Nephron (organoid): ENCODE results near the gene WBP1L.
A peak's percentile ranks its signal among the peaks of the same experiment; 100 is the strongest.

Experiments used
- H3K27ac Mint-ChIP-seq, 3 experiments: 2 replicates each; pipeline ENCODE4 v1.8.0; 2020; ENCODE audit warnings: mixed read lengths in 3 of 3, mild to moderate bottlenecking in 2 of 3, moderate library complexity in 1 of 3
- H3K27me3 Mint-ChIP-seq: 2 replicates; pipeline ENCODE4 v1.8.0; 2021; ENCODE audit warnings: low read depth, mild to moderate bottlenecking, moderate library complexity, mixed read lengths
- H3K36me3 Mint-ChIP-seq: 2 replicates; pipeline ENCODE4 v1.8.0; 2020; ENCODE audit warnings: low read depth, mixed read lengths
- H3K4me1 Mint-ChIP-seq: 2 replicates; pipeline ENCODE4 v1.8.0; 2020; ENCODE audit warnings: mixed read lengths
- H3K4me3 Mint-ChIP-seq, 3 experiments: 2 replicates each; pipeline ENCODE4 v1.8.0; 2020; ENCODE audit warnings: mild to moderate bottlenecking in 3 of 3, mixed read lengths in 3 of 3, moderate library complexity in 2 of 3
- H3K9me3 Mint-ChIP-seq: 2 replicates; pipeline ENCODE4 v1.8.0; 2020; ENCODE audit warnings: mixed read lengths
- TF ChIP-seq, protein P1 (sequence below), 3 experiments: fragments of 200-600 bp; sonication (generic); IDR thresholded peaks; one replicate each; pipeline ENCODE4 v1.5.0; 2021; ENCODE audit warnings: antibody characterized with exemption in 3 of 3; ENCODE audit not compliant: unreplicated experiment in 3 of 3

The WBP1L gene

DNA sequence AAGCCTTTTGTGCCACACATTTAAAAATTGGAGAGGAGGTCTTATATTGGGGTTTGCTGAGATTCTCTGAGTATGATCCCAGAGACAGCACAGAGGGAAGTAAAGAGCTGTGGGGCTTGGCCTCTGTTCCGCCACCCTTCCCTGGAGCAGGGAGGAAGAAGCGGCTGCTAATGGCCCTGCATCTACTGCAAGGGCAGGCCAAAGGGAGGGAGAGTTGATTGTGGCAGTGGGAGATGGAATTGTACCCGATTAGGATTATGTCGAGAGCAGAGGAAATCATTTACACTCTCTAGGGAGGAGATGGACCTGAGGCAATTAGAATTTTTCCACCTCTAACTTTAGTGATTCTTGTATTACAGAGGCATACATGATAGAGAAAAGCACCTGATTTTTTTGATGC, 64.6 kb downstream of the WBP1L start:
- Mint-ChIP-seq H3K9me3 (no peaks in the 10 kb centered on the region), H3K4me1 (peaks cover 42% of the 10 kb centered on the region), H3K4me3 (no peak overlapping the region), H3K36me3 (peaks cover 59% of the 10 kb centered on the region), H3K27me3 (no peaks in the 10 kb centered on the region), H3K27ac (peak overlapping the region in 1 of 3 experiments; percentile 6)
- TF ChIP-seq, protein P1, sequence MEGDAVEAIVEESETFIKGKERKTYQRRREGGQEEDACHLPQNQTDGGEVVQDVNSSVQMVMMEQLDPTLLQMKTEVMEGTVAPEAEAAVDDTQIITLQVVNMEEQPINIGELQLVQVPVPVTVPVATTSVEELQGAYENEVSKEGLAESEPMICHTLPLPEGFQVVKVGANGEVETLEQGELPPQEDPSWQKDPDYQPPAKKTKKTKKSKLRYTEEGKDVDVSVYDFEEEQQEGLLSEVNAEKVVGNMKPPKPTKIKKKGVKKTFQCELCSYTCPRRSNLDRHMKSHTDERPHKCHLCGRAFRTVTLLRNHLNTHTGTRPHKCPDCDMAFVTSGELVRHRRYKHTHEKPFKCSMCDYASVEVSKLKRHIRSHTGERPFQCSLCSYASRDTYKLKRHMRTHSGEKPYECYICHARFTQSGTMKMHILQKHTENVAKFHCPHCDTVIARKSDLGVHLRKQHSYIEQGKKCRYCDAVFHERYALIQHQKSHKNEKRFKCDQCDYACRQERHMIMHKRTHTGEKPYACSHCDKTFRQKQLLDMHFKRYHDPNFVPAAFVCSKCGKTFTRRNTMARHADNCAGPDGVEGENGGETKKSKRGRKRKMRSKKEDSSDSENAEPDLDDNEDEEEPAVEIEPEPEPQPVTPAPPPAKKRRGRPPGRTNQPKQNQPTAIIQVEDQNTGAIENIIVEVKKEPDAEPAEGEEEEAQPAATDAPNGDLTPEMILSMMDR (IDR thresholded peaks at IDR 0.05; ENCODE audit: unreplicated experiment in 3 of 3): no peak

DNA sequence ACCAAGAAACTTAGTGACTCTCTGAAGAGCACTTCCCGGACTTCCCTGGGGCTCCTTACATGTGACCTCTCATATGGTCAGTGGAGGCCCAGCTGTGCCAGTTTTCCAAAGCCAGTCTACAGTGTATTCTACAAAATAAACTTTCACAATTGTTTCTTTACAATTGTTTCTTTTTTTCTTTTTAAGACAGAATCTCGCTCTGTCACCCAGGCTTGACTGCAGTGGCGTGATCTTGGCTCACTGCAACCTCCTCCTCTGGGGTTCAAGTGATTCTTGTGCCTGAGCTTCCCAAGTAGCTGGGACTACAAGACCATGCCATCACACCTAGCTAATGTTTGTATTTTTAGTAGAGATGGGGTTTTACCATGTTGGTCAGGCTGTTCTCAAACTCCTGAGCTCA, 67.6 kb downstream of the WBP1L start:
- TF ChIP-seq, protein P1 (IDR thresholded peaks at IDR 0.05; ENCODE audit: unreplicated experiment in 3 of 3): no peak
- H3K27me3 Mint-ChIP-seq: no peaks in the 10 kb centered on the region
- H3K36me3 Mint-ChIP-seq: peaks cover 67% of the 10 kb centered on the region
- H3K27ac Mint-ChIP-seq: peak overlapping the region in 1 of 3 experiments; percentile 73
- peaks cover 61% of the 10 kb centered on the region for H3K4me1 Mint-ChIP-seq
- no peaks in the 10 kb centered on the region for H3K9me3 Mint-ChIP-seq
- no peak overlapping the region for H3K4me3 Mint-ChIP-seq

DNA sequence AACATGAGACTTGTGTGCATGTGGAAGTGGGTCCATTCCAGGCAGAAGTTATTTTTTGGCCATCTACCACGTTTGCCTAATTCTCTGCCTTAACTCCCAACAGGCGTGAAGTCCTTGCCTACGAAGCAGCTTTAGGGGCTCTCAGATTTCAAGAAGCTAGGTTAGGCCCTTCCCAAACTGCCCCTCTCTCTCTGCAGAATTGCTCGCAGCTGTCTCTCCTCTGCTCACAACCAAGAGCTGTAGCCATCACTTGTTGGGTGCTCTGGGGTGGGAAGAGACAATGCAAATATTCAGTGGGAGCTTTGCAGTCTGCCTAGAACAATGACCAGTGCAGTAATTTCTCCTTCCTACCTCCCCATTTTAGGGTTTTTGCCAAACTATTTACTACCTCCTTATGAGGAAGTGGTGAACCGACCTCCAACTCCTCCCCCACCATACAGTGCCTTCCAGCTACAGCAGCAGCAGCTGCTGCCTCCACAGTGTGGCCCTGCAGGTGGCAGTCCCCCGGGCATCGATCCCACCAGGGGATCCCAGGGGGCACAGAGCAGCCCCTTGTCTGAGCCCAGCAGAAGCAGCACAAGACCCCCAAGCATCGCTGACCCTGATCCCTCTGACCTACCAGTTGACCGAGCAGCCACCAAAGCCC, 68.6 kb downstream of the WBP1L start:
- TF ChIP-seq, protein P1 (IDR thresholded peaks at IDR 0.05; ENCODE audit: unreplicated experiment in 3 of 3): no peak
- H3K36me3 Mint-ChIP-seq: peaks cover 61% of the 10 kb centered on the region
- peak overlapping the region in 1 of 3 experiments; percentile 6 for H3K4me3 Mint-ChIP-seq
- no peaks in the 10 kb centered on the region for H3K27me3 Mint-ChIP-seq
- H3K27ac Mint-ChIP-seq: peak overlapping the region; percentile 61 to 73 (median 63)
- H3K9me3 Mint-ChIP-seq: no peaks in the 10 kb centered on the region
- peaks cover 56% of the 10 kb centered on the region for H3K4me1 Mint-ChIP-seq

DNA sequence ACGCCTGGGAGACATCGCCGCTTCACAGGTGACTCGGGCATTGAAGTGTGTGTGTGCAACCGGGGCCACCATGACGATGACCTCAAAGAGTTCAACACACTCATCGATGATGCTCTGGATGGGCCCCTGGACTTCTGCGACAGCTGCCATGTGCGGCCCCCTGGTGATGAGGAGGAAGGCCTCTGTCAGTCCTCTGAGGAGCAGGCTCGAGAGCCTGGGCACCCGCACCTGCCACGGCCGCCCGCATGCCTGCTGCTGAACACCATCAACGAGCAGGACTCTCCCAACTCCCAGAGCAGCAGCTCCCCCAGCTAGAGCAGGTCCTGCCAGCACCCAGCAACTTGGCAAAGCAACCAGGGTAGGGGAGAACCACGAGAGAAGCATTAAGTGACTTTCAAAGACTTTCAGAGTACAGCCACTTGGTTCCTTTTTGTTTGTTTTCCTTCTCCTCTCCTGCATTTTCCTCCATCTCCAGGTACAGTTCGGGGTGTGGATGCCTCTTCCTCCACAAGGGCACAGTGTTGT, 69.3 kb downstream of the WBP1L start:
- Mint-ChIP-seq H3K27ac (peak overlapping the region in 1 of 3 experiments; percentile 79), H3K36me3 (peaks cover 61% of the 10 kb centered on the region)
- TF ChIP-seq, protein P1 (IDR thresholded peaks at IDR 0.05; ENCODE audit: unreplicated experiment in 3 of 3): no peak

DNA sequence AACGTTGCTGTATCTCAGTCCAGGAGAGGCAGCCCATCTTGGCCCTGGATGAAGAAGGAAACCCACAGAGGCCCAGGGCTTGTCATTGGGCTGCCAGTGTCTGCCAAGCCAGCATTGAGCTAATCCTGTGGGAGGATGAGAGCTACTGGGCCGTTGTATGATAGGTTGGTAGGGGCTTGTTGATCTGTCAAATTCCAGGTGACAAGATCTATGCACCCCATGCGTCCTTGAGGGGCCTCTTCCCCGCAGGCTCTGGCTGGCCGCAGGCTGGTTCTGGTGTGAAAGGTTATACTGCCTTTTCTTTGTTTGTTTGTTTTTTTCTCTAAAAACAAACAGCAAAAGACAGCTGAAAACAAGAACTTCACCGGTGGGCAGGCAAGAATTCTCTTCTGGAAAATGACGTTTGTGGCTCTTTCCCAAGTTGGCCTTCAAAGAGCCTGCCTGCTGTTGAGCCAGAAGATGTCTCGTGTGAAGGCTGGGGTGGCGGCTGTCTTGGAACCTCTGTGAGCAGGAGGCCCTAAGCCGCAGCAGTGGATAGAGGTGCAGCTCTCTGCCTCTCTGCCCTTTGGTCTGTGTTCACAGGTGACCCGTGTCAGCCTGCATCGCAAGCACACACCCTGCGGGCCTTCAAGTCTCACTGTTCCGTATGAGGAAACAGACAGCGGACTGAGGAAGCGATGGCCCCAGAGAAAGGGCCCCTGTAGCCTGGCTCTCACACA, 70.1 kb downstream of the WBP1L start:
- H3K4me3 Mint-ChIP-seq: no peak overlapping the region
- H3K27ac Mint-ChIP-seq: peak overlapping the region; percentile 77 to 84 (median 79)
- no peaks in the 10 kb centered on the region for H3K27me3 Mint-ChIP-seq
- H3K4me1 Mint-ChIP-seq: peaks cover 49% of the 10 kb centered on the region
- no peaks in the 10 kb centered on the region for H3K9me3 Mint-ChIP-seq
- H3K36me3 Mint-ChIP-seq: peaks cover 54% of the 10 kb centered on the region
- TF ChIP-seq, protein P1 (IDR thresholded peaks at IDR 0.05; ENCODE audit: unreplicated experiment in 3 of 3): no peak

More for the DNA sequence above, 69.3 kb downstream of the WBP1L start:
- peaks cover 56% of the 10 kb centered on the region for H3K4me1 Mint-ChIP-seq
- no peaks in the 10 kb centered on the region for H3K9me3 Mint-ChIP-seq
- no peaks in the 10 kb centered on the region for H3K27me3 Mint-ChIP-seq
- H3K4me3 Mint-ChIP-seq: no peak overlapping the region
